Inferior parietal cortex (tissue), 1 donor: ENCODE results near the gene METTL26.

Experiments
- DNase-seq: peaks from one replicate; pipeline ENCODE4 v3.0.0-alpha.2; 2016; ENCODE audit errors: extremely low spot score

The METTL26 gene

DNA sequence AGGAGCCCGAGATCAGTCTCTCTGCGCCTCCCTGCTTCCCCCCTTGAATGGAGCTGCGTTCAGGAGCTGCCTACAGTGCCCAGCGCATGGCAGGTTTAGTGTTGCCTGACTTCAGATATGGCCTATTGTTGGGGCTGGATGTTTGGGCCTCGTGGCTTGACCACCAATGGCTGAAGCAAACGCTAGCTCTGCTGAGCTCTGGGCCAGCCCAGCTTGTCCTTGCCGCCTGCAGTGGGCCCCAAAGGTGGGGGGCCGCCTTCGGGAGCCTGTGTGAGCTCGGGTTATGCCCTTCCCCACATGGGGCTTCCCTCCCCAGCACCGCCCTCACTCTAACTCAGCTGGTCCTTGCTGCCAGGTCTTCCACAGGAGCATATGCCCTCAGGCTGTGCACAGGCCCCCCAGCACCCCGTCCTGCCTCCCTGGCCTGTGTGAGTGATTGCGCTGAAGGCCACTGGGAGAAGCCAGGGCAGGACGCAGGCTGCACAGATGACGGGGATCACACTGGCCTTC is 2.0 kb upstream of the METTL26 start:
- no peak for DNase-seq

DNA sequence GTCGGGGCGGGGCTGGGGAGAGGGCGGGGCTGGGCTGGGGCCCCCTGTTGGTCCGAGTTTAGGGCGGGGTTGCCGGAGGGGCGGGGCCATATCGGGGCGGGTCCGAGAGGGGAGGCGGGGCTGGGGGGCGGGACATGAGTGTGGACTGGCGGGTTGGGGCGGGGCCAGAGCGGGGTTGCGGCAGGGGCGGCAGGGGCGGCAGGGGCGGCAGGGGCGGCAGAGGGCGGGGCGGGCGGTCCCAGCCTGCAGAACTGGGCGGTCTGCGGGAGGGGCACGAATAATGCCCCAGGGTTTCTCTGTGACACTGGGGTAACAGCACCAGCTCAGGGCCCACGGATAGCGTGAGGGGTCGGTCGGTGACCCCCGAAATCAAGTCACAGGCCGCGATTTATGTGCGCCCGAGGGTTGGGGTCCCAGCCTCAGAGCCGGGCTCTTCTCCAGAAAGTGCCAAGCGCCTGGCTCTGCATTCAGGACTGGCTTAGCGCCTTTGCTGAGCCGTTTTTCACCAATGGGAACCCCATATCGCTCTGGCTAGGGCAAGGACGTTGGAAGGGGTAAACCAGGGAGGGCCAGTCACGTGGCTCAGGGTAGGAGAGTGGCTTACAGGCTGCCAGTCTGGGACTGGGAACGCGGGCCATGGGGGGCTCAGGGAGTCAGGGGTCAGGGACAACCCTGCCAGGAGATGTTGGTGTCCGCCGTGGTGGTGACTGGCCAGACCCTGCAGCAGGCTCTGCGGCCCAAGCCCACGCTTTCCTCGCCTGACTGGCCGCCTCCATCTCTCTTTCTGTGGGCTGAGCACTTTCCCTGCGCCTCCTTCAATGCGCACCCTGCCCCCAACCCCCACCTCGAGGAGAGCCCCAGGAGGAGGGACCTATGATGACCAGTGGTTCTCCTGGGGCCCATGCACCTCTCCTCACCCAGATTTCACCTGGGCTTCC is 1.2 kb upstream of the METTL26 start:
- DNase-seq, result no peak

DNA sequence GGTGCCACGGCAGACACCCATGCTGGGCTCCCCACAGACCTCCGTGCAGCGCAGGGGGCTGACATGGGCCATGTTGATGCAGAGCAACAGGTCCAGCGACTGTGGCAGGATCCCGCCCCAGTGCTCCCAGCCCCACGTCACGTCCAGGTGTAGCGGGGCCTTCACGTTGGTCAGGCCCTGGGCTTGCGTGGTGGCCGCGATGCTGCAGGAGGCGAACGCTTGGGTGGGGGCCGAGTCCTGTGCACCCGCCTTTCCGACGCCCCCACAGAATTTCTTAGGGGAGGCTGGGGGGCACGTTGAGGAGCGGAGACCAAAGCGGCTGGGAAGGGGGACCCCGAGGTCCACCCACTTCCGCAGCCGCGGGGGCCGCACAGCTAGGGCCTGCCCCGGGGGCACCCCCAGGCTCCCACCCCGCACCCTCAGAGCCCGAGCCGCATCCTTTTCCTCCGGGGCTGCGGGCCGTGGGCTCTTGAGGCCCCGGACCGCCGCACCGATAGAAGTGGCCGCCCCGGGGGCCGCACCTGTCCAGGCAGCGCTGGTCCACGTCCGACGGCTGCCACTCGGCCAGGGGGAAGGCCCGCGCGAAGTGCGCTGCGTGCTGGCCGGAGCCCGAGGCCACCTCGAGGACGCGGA is 416 bp downstream of the METTL26 start:
- no peak for DNase-seq

GRCh38 chr16:634996-635395 is 1.1 kb downstream of the METTL26 start:
- DNase-seq, result no peak

DNA sequence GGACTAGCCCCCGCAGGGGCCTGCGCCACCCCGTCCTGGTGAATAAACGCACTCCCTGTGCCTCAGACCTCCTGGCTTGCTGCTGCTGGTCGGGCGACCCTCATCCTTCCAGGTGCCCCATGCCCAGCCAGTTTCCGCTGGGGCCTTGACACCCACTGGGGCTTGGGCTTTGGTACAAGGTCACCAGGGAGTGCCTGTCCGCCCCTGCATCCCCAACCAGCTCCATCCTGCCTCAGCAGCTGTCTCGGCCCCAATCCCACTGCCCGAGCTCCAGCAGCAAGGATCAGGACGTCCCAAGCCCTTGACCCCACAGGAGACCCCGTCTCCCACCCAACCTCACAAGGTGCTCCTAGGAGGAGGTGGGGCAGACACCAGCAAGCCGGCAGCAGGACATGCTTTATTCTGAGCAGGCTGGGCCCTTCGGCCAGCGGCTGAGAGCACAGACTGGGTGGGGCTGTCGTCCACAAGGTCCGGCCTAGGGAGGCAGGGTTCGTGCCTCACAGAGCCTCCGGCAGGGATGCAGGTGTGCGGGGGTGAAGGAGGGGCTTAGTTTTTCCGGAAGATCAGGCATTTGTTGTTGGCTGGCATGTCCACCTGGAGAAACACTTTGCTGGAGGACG is 1.9 kb downstream of the METTL26 start:
- no peak for DNase-seq

GRCh38 chr16:633336-634050 is 2.6 kb downstream of the METTL26 start:
- DNase-seq, result no peak

- no peak for DNase-seq
Measured at GRCh38 chr16:632486-633335, 3.4 kb downstream of the METTL26 start.

GRCh38 chr16:631808-632358 is 4.2 kb downstream of the METTL26 start:
- no peak for DNase-seq

GRCh38 chr16:630815-631405 is 5.2 kb downstream of the METTL26 start, which contains the start of gene WFIKKN1:
Gene WFIKKN1, plus strand, starts transcription at chr16:630985. Its CDS starts 269 bp downstream, at chr16:631254.
- DNase-seq, result no peak

GRCh38 chr16:630249-630814 is 5.8 kb downstream of the METTL26 start:
- DNase-seq, result no peak

- DNase-seq, result no peak
Measured at GRCh38 chr16:629833-630248, 6.3 kb downstream of the METTL26 start.

DNA sequence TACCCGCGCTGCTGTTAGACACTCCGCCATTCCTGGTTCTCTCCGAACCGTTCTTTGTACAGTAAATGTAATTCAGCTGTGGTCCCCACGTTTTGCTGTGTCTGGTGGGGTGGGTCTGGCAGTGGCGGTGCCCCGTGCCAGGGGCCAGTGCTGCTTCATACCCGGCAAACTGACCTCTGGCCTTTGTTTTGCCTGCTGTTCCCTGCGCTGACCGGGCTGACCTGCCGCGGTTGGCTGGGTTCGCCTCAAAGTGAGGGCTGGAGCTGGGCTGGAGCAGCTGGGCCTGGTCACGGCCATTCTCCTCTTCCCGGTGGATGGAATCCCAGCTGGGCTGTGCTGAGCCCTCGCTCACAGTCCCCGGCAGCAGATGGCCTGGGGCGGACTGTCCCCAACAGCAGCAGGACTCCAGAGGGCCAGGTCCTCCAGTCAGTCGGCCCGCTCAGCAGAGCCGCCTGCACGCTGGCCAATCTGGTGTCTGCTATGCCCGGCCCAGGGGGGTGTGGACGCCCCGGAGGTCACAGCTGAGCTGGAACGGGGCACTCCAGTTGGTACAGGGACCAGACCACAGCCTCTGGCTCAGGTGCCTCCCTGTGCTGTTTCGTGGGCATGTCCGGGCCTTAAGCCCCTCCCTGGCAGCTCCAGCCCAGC is 6.8 kb downstream of the METTL26 start:
- no peak for DNase-seq

- no peak for DNase-seq
Measured at GRCh38 chr16:628321-629061, 7.6 kb downstream of the METTL26 start.

DNA sequence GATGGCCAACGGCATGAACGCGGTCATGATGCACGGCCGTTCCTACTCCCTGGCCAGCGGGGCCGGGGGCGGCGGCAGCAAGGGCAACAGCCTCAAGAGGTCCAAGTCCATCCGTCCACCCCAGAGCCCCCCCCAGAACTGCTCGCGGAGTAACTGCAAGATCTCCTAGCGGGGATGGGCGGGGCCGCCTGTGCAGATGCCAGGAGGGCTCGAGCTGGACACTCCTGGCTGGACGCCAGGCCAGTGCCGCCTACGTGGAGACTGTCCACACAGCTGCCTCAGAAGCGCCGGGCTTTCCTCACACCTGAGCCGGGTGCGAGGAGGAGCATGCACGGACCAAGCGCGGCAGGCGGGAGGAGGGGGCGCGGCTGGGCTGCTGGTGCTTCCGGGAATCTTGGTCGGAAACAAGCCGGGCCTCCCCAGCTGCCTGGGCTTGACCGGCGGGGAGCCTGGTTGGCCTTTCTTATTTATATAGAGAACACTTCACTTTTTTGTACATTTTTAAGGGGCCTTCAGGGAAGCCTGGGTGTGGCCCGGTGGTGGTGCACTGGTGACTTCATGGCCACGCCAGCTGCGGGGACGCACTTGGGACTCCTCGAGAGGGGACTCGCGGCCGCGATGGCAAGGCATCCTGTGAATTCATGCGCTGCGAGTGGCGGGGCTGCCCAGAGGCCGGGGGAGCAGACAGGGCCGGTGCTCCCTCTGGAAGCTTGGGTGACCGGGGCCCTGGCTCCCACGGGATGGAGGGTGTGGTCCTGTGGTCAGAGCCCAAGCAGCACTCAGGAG is 8.5 kb downstream of the METTL26 start:
- no peak for DNase-seq

- DNase-seq, result peak; percentile 51
Measured at GRCh38 chr16:626787-627453, 9.2 kb downstream of the METTL26 start.

- DNase-seq, result no peak
Measured at GRCh38 chr16:625977-626765, 9.9 kb downstream of the METTL26 start.
